ENCODE results near the gene TERB2. TPM values are rescaled to one million over a fixed set of nuclear protein-coding genes. Genes with fewer than 3 reads are reported as not detected.
"Not testable (repeated sequence)": the region's sequence is repeated elsewhere in the genome, so short reads cannot be mapped to it uniquely, and the experiment has no call there.

Gene TERB2
- total and polyA plus RNA-seq, 2 donors from 2014 or later, result not detected

DNA sequence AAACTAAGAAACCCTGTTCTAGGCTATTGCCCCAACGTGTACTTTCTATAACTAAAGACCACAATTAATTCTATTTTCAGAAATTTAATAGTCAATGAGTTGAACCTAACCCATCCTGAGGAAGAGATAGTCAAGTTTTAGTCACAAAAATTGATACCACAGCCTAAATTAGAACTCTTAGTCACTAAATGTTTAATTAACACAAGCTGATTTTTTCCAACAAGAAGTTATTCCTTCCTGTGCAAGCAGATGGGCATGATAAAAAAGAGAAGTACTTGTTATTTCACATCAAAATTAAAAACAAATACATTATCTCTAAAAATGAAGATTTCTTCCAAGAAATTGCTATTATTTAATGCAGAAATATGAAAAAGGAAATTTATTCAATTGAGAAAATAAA, 38.4 kb upstream of the TERB2 start:
- Histone ChIP-seq H3K9me3 (ENCODE audit: control insufficient read depth in 2 of 3, insufficient read depth in 1 of 3, low read length in 3 of 3) (no peaks in the 10 kb centered on the region), H3K4me1 (ENCODE audit: control insufficient read depth in 2 of 3, insufficient read depth in 2 of 3, low read depth in 1 of 3, low read length in 3 of 3) (no peaks in the 10 kb centered on the region), H3K36me3 (ENCODE audit: control insufficient read depth in 2 of 3, insufficient read depth in 3 of 3, low read length in 3 of 3) (no peaks in the 10 kb centered on the region), H3K27me3 (ENCODE audit: control insufficient read depth, insufficient read depth, low read length) (no peaks in the 10 kb centered on the region), H3K4me3 (ENCODE audit: low read length in 3 of 3) (no peak overlapping the region), H3K27ac (ENCODE audit: low read depth in 2 of 2, low read length in 2 of 2) (no peak overlapping the region), H3K9ac (ENCODE audit: low read length in 3 of 3) (no peak overlapping the region)
- TF ChIP-seq CTCF (IDR thresholded peaks at IDR 0.05; ENCODE audit: borderline replicate concordance, extremely low read depth, insufficient read depth), result no peak
- intact Hi-C loops (cut with DNase I), result no loop called here
- FAIRE-seq (no peak), DNase-seq (no peak)

GRCh38 chr15:44928658-44929057, 27.8 kb upstream of the TERB2 start:
- H3K4me3 ChIP-seq (ENCODE audit: low read length in 3 of 3); intact Hi-C loops (cut with DNase I); DNase-seq; H3K9ac ChIP-seq (ENCODE audit: low read length in 3 of 3); H3K27ac ChIP-seq (ENCODE audit: low read depth in 2 of 2, low read length in 2 of 2); H3K4me1 ChIP-seq (ENCODE audit: control insufficient read depth in 2 of 3, insufficient read depth in 2 of 3, low read depth in 1 of 3, low read length in 3 of 3); H3K36me3 ChIP-seq (ENCODE audit: control insufficient read depth in 2 of 3, insufficient read depth in 3 of 3, low read length in 3 of 3); H3K9me3 ChIP-seq (ENCODE audit: control insufficient read depth in 2 of 3, insufficient read depth in 1 of 3, low read length in 3 of 3); H3K27me3 ChIP-seq (ENCODE audit: control insufficient read depth, insufficient read depth, low read length): not testable (repeated sequence)
- FAIRE-seq, result peak; percentile 95

DNA sequence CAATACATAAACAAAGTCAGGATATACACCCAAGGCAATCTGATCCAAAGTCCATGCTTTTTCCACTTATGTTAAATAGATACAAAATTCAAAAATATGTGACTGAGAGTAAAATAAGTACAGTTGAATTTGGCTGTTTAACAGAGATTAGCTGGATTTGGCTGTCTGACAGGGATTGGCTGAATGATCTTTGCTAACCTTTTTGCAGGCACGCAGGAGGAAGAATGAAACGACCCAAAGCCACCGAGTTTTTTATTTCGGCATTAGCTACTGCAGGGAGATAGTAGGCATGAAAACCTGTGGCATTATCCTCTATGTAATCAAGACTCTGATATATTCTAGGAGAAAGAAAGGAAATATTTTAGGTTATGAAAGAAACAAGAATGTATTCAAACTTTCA, 26.2 kb upstream of the TERB2 start:
- H3K9ac ChIP-seq (ENCODE audit: low read length in 3 of 3); DNase-seq; H3K36me3 ChIP-seq (ENCODE audit: control insufficient read depth in 2 of 3, insufficient read depth in 3 of 3, low read length in 3 of 3); H3K9me3 ChIP-seq (ENCODE audit: control insufficient read depth in 2 of 3, insufficient read depth in 1 of 3, low read length in 3 of 3); H3K27ac ChIP-seq (ENCODE audit: low read depth in 2 of 2, low read length in 2 of 2); FAIRE-seq; H3K4me1 ChIP-seq (ENCODE audit: control insufficient read depth in 2 of 3, insufficient read depth in 2 of 3, low read depth in 1 of 3, low read length in 3 of 3); H3K27me3 ChIP-seq (ENCODE audit: control insufficient read depth, insufficient read depth, low read length); H3K4me3 ChIP-seq (ENCODE audit: low read length in 3 of 3); intact Hi-C loops (cut with DNase I): not testable (repeated sequence)

DNA sequence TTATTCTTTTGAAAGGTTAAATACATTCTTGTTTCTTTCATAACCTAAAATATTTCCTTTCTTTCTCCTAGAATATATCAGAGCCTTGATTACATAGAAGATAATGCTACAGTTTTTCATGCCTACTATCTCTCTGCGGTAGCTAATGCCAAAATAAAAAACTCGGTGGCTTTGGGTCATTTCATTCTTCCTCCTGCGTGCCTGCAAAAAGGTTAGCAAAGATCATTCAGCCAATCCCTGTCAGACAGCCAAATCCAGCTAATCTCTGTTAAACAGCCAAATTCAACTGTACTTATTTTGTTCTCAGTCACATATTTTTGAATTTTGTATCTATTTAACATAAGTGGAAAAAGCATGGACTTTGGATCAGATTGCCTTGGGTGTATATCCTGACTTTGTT, 1.8 kb downstream of the TERB2 start:
- H3K36me3 ChIP-seq (ENCODE audit: control insufficient read depth in 2 of 3, insufficient read depth in 3 of 3, low read length in 3 of 3); H3K27me3 ChIP-seq (ENCODE audit: control insufficient read depth, insufficient read depth, low read length); H3K27ac ChIP-seq (ENCODE audit: low read depth in 2 of 2, low read length in 2 of 2); H3K9ac ChIP-seq (ENCODE audit: low read length in 3 of 3); FAIRE-seq; H3K4me1 ChIP-seq (ENCODE audit: control insufficient read depth in 2 of 3, insufficient read depth in 2 of 3, low read depth in 1 of 3, low read length in 3 of 3); intact Hi-C loops (cut with DNase I); H3K4me3 ChIP-seq (ENCODE audit: low read length in 3 of 3); H3K9me3 ChIP-seq (ENCODE audit: control insufficient read depth in 2 of 3, insufficient read depth in 1 of 3, low read length in 3 of 3); DNase-seq: not testable (repeated sequence)

GRCh38 chr15:44968475-44968874, 12.0 kb downstream of the TERB2 start:
- Histone ChIP-seq H3K4me3 (ENCODE audit: low read length in 3 of 3) (no peak overlapping the region), H3K4me1 (ENCODE audit: control insufficient read depth in 2 of 3, insufficient read depth in 2 of 3, low read depth in 1 of 3, low read length in 3 of 3) (no peaks in the 10 kb centered on the region), H3K27me3 (ENCODE audit: control insufficient read depth, insufficient read depth, low read length) (no peaks in the 10 kb centered on the region), H3K27ac (ENCODE audit: low read depth in 2 of 2, low read length in 2 of 2) (no peak overlapping the region), H3K9me3 (ENCODE audit: control insufficient read depth in 2 of 3, insufficient read depth in 1 of 3, low read length in 3 of 3) (no peaks in the 10 kb centered on the region), H3K9ac (ENCODE audit: low read length in 3 of 3) (no peak overlapping the region), H3K36me3 (ENCODE audit: control insufficient read depth in 2 of 3, insufficient read depth in 3 of 3, low read length in 3 of 3) (no peaks in the 10 kb centered on the region)
- FAIRE-seq, result no peak
- TF ChIP-seq CTCF (IDR thresholded peaks at IDR 0.05; ENCODE audit: borderline replicate concordance, extremely low read depth, insufficient read depth), result no peak
- intact Hi-C loops (cut with DNase I), result no loop called here
- DNase-seq, result no peak
